OCI-LY7 (cell line): ENCODE measurements around the gene CLCNKB.
A peak's percentile ranks its signal among the peaks of the same experiment; 100 is the strongest.

Experiments
- CTCF ChIP-seq: fragments of 200-600 bp; sonication (generic); conservative IDR thresholded peaks from 2 replicates; pipeline ENCODE4 v1.5.1; 2014; ENCODE audit warnings: mild to moderate bottlenecking, antibody characterized with exemption, low read length, moderate library complexity, mixed read lengths
- EZH2phosphoT487 ChIP-seq: fragments of 200-600 bp; sonication (generic); IDR thresholded peaks from 2 replicates; pipeline ENCODE4 v1.6.1; 2018; ENCODE audit warnings: low read depth, borderline replicate concordance, mild to moderate bottlenecking, mixed run types, antibody characterized with exemption, low read length, moderate library complexity, mixed read lengths

- TF ChIP-seq CTCF (0 out of 2 replicates have a peak, but pooled peaks have one; percentile 11), EZH2phosphoT487 (no peak)
These were observed 29.3 kb downstream of the CLCNKB start for GRCh38 chr1:16072616-16073484.
